ENCODE results near the gene UTP11. TPM values are rescaled to one million over a fixed set of nuclear protein-coding genes. Genes with fewer than 3 reads are reported as not detected.

The UTP11 gene
- total and polyA plus RNA-seq, 2 donors (not counting 3 experiments of a cell fraction or from before 2014, with no cell fraction given) = 20.1 to 54.1 TPM

DNA sequence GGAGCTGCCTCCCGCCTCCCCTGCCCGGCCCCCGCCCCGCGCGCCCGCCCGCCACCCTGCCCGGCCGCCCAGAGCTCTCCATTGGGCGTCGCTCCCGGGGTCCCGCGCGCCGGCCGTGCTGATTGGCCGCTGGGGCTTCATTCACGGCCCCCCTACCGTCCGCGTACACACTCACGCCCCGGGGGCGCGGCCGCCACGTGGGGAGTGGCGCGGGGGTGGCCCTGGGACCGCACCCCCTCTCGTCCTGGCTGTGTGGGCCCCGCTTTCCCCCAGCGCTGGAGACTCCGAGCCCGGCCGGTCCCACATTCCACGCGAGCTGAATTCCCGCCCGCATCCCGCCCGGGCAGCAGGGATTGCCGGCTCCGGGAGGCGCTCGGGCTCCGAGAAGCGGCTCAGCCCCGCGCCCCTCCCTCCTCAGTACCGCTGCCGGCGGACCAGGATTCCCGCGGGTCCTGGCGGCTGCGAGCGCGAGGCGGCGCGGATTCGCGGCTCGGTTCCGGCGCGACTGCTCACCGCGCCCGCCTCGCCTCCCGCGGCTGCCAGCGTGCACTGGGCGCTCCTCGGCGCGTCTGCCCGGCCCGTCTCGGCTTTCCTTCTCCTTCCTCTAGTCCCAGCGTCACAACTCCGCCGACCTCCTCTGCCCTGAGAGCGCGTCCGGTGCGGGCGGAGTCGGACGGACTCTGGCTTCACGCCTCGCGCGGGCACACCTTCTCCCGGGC, 34.5 kb downstream of the UTP11 start:
- FAIRE-seq (peak; percentile 21), DNase-seq (ENCODE audit: low read depth, low spot score) (peak; percentile 71)
- peak overlapping the region; percentile 60 for H3K4me2 ChIP-seq (ENCODE audit: insufficient read depth, low read length)
- peak overlapping the region; percentile 79 for H2AFZ ChIP-seq (ENCODE audit: low read depth, low read length)
- no peaks in the 10 kb centered on the region for H3K36me3 ChIP-seq (ENCODE audit: control insufficient read depth in 2 of 2, extremely low read depth in 1 of 2, insufficient read depth in 2 of 2, low read length in 2 of 2)
- no TSS peak for BruUV-seq (replicated peaks)
- ChIA-PET CTCF (interaction anchor here (0.7 to 2.4 kb wide), 9 partner anchors 10 to 827 kb away, joined by 3 to 12 read pairs (median 5); partner anchors contain the start of gene MYCBP), POLR2A (no interaction called here)
- TF ChIP-seq, protein P1, sequence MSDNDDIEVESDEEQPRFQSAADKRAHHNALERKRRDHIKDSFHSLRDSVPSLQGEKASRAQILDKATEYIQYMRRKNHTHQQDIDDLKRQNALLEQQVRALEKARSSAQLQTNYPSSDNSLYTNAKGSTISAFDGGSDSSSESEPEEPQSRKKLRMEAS (IDR thresholded peaks at IDR 0.05; ENCODE audit: insufficient read depth, insufficient read length) = no peak
- no peak for TF ChIP-seq GATA2 (IDR thresholded peaks at IDR 0.05; ENCODE audit: insufficient read depth, insufficient read length, low read depth, low read length)
- TF ChIP-seq POLR2A (IDR thresholded peaks at IDR 0.05; ENCODE audit: low read depth, low read length) = no peak
- no peak for TF ChIP-seq JUN (IDR thresholded peaks at IDR 0.05; ENCODE audit: borderline replicate concordance, insufficient read depth, insufficient read length, low read depth)
- no peak for TF ChIP-seq FOS (IDR thresholded peaks at IDR 0.05; ENCODE audit: borderline replicate concordance, insufficient read depth, low read length)
- TF ChIP-seq CTCF (IDR thresholded peaks at IDR 0.05; ENCODE audit: extremely low read depth in 1 of 2, insufficient read depth in 1 of 2, low read depth in 1 of 2, low read length in 2 of 2) = no peak
- no peak for TF ChIP-seq EZH2 (IDR thresholded peaks at IDR 0.05; ENCODE audit: borderline replicate concordance, low read depth, low read length, severe bottlenecking)
- TF ChIP-seq MYC (IDR thresholded peaks at IDR 0.05; ENCODE audit: low read depth, low read length) = no peak
- TF ChIP-seq POLR2AphosphoS5 (IDR thresholded peaks at IDR 0.05; ENCODE audit: insufficient read depth, low read depth, low read length) = no peak
- H3K9ac ChIP-seq (replicated peaks; ENCODE audit: extremely low read depth, insufficient read depth, low read length) = no peak overlapping the region
- no peaks in the 10 kb centered on the region for H4K20me1 ChIP-seq (replicated peaks; ENCODE audit: control insufficient read depth, extremely low read depth, insufficient read depth, low read length)
- no peaks in the 10 kb centered on the region for H3K9me3 ChIP-seq (replicated peaks; ENCODE audit: control insufficient read depth, insufficient read depth, low read length)
- intact Hi-C loops (cut with micrococcal nuclease) = loop anchor here (1.0 to 5.0 kb wide), 2 partner anchors 18 to 90 kb away; no protein-coding TSS in a partner anchor
- dilution Hi-C loops (cut with MboI; ENCODE audit: extremely low pct_ligation_motif_present, low sequenced_read_pairs) = no loop called here
- H3K4me1 ChIP-seq (ENCODE audit: control insufficient read depth, extremely low read depth, insufficient read depth, low read length) = peaks cover 7% of the 10 kb centered on the region
- H3K79me2 ChIP-seq (ENCODE audit: control insufficient read depth, insufficient read depth, low read length) = no peaks in the 10 kb centered on the region
- no peaks in the 10 kb centered on the region for H3K9me1 ChIP-seq (replicated peaks; ENCODE audit: control insufficient read depth, extremely low read depth, insufficient read depth, low read length)
- H3K4me3 ChIP-seq (replicated peaks in 1 of 3; ENCODE audit: insufficient read depth in 1 of 3, low read depth in 1 of 3, low read length in 3 of 3) = peak overlapping the region; percentile 26 to 37 (median 28)
- H3K27ac ChIP-seq (ENCODE audit: insufficient read depth, low read depth, low read length) = no peak overlapping the region
- H3K27me3 ChIP-seq (ENCODE audit: control insufficient read depth in 2 of 2, insufficient read depth in 2 of 2, low read length in 2 of 2) = peaks cover 43 to 58% of the 10 kb centered on the region in 2 experiments
